Activated naive CD4-positive, alpha-beta T cell treated with anti-CD3 and anti-CD28 coated beads, Interleukin-2, amount 50 U/mL, for 16 hours (primary cell): Measurements from ENCODE around the gene TFEB.

Experiments
- DNase-seq: peaks from one replicate; pipeline ENCODE4 v3.0.0-alpha.2; 2020

The TFEB gene

DNA sequence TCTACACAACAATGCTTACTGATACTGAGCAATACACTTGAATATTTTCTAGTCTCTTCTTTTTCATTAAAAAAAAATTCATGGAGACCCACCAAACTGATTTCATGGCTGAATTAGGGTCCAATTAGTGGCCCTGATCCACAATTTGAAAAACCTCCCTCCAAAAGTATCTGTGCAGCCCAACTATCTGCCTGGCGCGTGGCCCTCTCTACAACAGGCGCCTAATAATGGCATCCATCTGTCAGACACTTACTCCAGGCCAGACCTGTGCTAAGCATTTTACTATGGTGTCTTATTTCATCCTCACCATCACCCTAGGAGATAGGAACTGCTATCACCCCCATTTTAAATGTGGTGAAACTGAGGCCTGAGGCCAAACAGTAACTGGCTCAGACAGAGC is 14.0 kb downstream of the TFEB start:
- no peak for DNase-seq

DNA sequence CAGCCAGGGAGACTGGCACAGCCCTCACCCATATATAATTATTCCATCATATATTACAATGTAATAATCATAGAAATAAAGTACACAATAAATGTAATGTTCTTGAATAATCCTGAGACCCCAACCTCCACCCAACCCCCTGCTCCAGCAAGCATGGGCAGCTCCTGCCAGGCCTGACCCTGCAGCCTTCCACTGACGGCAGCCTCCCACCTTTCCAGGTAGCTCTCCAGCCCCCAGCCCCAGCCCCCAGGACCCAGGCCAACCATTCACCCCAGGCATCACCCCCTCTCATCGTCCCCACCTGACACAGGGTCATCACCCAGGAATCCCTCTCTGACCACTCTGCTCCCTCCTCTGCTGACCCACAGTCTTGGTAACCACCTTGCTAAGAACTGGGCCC is 14.6 kb downstream of the TFEB start:
- DNase-seq = no peak

DNA sequence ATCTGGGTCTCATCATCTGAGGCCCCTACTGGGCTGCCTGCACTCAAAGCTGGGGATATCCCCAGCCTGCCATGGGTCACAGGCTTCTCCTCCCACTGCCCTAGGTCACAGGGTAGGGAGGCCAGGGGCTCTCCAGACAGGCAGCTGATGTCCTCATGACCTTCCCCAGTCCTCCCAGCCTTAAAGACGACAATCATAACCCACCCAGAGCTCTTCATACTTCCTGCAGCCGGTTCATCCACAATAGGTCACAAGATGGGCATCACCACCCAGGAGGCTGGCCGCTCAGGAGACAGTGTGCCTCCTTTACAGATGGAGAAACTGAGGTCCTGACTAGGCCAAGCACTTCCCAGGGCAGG is 15.2 kb downstream of the TFEB start:
- DNase-seq = no peak

- no peak for DNase-seq
Observed at GRCh38 chr6:41719436-41720261, 15.8 kb downstream of the TFEB start.

- no peak for DNase-seq
Observed at GRCh38 chr6:41718828-41719227, 16.6 kb downstream of the TFEB start.

- DNase-seq = no peak
Observed at GRCh38 chr6:41717392-41717736, 18.0 kb downstream of the TFEB start.

DNA sequence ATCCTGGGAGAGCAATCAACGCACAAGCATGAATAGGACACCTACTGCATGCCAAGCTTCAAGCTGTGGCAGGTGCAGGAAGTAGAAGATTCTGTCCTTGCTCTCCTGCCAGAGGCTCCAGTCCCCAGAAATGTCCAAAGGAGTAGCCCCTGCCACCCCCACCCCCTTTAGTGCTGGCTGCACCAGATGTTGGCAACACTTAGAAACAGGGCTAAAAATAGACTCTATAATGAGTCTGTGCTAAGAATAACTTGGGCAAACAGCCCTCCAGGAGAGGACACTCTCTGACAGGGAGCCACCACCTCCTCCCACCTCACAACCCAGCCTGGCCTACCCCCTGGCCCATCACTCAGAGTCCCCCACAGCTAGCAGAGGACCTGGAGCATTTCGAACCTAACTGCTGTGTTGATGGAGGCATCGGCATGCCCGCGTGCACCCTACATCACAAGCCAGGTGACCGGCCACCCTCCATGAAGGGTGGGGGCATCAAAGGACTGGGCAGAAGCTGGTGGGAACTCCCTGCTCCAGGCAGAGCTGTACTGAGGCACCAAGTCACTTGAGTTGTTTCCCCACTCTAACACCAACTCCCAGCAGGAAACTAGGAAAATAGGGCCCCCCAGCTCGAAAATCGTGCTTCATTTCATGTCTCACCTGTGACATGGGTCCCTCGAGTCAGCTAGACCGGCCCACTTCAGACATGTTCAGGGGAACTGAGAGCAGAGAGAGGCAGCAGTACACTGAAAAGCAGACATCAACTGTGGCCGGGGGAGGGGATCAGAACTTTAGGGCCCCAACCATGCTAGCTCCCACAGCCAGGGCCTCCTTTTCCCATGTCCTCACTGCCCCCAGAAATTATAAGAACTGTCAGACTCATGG is 18.7 kb downstream of the TFEB start:
- DNase-seq = no peak

GRCh38 chr6:41715795-41716515 is 19.5 kb downstream of the TFEB start:
- no peak for DNase-seq

GRCh38 chr6:41714556-41715273 is 20.7 kb downstream of the TFEB start:
- DNase-seq = no peak

DNA sequence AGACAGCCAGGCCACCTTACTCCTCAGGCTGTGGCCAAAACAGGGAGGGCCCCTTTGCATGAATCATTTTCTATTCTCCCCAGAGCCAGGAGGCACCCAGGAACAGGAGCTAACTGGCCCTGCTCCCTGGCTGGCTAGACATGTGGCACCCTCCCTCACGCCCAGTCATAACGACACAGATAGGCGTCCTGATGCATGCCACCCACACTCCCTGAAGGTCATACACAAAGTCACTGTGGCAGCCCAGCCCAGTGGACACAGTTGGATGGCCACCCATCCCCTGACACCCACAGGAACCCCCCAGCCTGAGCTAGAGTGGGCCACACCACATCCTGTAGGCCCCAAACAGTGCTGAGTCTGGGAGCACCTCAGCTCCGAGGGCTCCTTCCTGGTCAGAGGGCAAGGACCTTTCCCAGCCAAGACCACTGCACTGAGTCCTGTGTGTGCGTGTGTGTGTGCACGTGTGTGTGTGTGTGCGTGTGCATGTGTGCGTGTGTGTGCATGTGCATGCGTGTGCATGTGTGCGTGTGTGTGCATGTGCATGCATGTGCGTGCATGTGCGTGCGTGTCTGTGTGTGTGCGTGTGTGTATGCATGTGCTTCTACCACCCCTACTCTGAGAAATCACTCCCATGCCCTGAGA is 21.6 kb downstream of the TFEB start:
- DNase-seq = no peak

- no peak for DNase-seq
Observed at GRCh38 chr6:41713159-41713649, 22.2 kb downstream of the TFEB start.

- DNase-seq = no peak
Observed at GRCh38 chr6:41712651-41713103, 22.7 kb downstream of the TFEB start.

DNA sequence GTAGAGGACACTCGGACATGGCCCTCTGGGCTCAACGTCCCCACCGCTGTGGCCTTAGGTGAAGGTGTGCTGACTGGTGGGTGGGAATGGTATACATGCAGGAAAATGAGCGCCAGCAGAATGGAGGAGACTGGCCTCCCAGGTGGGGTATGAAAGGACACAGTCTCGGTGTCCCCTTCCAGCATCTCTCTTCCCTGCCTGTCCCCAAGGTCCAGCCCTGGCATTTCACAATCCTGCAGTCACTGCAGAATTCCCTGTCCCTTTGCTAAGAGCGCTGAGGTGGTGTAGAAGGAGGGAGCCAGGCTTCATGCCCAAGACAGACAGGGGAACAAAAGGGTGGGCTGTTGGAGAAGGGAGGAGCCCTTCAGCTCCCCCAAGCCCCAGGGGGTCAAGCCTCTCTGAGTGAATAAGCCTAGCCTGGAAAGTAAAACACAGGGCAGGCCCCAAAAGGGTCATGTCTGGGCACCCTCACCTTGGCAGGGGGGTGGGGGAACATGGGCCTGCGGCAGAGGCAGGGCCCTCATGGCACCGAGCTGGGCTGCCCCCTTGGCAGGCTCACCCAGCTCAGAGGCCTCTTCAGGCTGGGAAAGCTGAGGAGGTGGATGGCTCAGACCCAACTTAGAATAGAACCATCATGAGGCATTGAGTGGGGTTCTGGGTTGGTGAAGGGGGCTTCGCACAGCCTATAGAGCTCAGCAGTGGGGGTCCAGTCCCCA is 23.9 kb downstream of the TFEB start:
- no peak for DNase-seq

- no peak for DNase-seq
Observed at GRCh38 chr6:41709375-41709774, 26.0 kb downstream of the TFEB start.

- DNase-seq = no peak
Observed at GRCh38 chr6:41708856-41709255, 26.6 kb downstream of the TFEB start.

- peak; percentile 24 for DNase-seq
Observed at GRCh38 chr6:41707565-41708200, 27.7 kb downstream of the TFEB start.

DNA sequence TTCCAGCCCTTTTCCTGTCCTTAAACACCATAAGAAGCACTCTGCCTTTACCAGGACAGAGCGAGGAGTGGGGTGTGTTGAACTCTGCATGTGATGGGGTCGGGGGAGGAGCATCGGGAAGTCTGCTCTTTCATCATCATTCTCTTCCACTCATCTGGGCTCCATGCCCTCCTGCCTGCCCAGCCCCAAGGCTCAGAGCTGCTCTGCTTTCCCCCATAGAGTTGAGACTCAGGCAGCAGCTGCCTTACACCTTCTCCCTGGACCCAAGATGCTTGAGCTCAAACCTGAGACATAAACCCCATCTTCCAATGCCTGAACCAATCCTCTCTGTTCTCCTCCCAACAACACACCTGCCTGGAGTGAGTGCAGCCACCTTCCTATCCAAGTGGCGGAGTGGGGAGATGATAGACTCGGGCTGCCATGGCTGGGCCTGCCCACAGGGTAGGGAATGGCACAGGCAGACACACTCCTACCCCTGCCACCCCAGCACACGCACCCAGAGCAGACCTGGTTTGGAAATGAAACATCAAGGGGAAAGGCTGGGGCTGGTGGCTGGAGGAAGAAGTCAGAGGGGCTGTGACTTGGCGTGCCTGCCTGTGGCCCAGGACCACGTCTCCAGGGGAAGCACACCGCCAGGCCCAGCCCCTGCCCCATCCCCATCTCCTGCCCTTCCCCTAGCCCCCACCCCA is 28.4 kb downstream of the TFEB start:
- DNase-seq = peak; percentile 22

- peak; percentile 73 for DNase-seq
Observed at GRCh38 chr6:41705996-41706835, 29.2 kb downstream of the TFEB start.

- no peak for DNase-seq
Observed at GRCh38 chr6:41705311-41705995, 30.0 kb downstream of the TFEB start.
